HG02642 (cell line): Measurements from ENCODE around the gene C11orf86.
"Not testable (repeated sequence)": the region's sequence is repeated elsewhere in the genome, so short reads cannot be mapped to it uniquely, and the experiment has no call there.

Experiments
- ATAC-seq: cut with Tn5 transposase; IDR thresholded peaks from one replicate; pipeline ENCODE4 v1.9.1; 2021; ENCODE audit warnings: mild to moderate bottlenecking; ENCODE audit not compliant: unreplicated experiment, poor library complexity

The C11orf86 gene

DNA sequence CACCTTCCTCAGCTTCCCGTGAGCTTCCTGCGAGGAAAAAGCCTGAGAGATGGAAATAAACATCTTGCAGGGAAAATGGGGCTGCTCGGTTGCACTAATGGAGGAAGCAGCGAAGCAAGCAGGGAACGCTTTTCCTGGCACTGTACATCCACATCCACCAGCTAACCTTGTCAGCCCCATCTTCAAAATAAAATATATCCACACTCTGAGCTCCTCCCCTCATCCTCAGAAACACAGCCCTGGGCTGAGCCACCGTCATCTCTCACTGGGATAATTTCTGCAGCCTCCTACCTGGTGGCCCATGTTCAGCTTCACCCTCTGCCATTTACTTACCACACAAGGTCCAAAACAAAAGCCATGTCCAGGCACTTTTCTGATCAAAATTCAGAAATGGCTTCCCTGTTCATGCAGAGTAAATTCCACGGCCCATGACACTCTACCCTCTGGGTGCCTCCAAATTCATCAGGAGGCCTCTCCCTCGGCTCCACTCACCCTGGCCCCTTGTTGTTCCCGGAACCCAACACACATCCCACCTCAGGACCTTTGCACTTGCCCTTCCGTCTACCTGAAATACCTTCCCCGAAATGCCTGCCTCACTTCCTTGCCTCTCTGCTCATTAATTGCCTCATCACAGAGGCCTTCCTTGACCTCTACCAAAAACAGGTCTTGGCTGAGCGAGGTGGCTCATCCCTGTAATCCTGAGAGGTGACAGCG, 13.0 kb downstream of the C11orf86 start:
- ATAC-seq = no peak

DNA sequence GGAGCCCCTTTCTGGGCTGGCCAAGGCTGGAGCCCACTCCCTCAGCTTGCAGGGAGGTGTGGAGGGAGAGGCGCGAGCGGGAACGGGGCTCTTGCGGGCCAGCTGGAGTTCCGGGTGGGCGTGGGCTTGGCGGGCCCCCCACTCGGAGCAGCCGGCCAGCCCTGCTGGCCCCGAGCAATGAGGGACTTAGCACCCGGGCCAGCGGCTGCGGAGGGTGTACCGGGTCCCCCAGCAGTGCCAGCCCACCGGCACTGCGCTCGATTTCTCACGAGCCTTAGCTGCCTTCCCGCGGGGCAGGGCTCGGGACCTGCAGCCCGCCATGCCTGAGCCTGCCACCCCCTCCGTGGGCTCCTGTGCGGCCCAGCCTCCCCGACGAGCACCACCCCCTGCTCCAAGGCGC, 13.6 kb downstream of the C11orf86 start:
- ATAC-seq = not testable (repeated sequence)

DNA sequence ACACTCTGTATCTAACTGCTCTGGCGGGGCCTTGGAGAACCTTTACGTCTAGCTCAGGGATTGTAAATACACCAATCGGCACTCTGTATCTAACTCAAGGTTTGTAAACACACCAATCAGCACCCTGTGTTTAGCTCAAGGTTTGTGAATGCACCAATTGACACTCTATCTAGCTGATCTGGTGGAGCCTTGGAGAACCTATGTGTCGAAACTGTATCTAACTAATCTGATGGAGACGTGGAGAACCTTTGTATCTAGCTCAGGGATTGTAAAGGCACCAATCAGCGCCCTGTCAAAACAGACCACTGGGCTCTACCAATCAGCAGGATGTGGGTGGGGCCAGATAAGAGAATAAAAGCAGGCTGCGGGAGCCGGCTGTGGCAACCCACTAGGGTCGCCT, 14.3 kb downstream of the C11orf86 start:
- ATAC-seq = not testable (repeated sequence)

DNA sequence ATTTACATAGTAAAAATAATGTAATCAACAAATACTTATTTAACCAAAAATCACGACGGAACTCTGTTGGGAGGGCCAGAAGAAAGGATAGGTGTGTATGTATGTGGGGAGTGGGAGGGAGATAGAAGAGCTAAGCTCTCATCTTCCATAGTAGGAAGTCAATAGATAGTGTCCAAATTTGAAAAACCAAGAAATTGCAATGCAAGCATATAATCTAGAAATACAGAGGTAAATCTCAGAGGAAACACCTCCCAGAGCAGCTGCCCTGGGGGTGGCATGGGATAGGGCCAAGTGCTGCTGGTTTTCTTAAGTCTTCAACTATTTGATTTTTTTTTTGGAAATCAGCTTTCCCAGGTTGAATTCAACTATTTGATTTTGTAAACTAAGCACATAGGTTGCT, 16.9 kb downstream of the C11orf86 start:
- ATAC-seq = no peak

DNA sequence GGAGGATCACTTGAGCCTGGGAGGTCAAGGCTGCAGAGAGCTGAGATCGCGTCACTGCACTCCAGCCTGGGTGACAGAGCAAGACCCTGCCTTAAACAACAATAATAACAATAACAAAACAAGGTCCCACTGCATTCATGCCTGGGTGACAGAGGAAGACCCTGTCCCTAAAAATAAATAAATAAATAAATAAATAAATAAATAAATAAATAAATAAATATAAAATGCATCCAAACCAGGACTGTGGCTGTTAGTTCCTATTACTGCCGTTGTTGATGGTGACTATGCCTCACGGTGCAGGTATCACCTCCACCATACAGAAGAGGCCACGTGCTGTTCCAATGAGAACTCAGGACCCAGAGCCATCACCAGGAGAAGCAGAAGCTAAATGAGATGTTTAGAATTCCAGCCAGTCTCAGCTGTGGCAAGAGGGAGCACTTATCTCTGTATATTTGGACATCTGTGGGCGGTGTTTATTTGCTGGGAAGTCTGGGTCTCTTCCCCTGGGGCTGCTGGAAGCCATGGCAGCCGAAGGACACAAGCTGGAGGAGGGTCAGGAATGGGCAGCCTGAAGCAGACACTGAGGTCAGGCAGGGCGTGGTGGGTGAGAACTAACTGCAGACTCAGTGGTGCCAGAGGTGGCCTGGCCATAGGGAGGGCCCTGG, 21.6 kb downstream of the C11orf86 start:
- no peak for ATAC-seq

DNA sequence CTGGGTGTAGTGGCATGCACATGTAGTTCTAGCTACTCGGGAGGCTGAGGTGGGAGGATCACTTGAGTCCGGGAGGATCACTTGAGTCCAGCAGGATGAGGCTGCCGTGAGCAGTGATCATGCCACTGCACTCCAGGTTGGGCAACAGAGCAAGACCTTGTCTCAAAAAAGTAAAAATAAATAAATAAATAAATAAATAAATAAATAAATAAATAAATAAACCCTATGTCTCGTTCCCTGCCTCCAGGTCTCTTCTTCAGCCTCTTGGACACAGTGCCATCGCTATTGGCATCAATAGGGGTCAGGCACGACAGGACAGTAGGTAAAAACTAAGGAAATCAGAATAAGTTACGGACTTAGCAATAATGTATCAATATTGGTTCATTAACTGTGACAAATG, 24.5 kb downstream of the C11orf86 start:
- ATAC-seq = no peak

DNA sequence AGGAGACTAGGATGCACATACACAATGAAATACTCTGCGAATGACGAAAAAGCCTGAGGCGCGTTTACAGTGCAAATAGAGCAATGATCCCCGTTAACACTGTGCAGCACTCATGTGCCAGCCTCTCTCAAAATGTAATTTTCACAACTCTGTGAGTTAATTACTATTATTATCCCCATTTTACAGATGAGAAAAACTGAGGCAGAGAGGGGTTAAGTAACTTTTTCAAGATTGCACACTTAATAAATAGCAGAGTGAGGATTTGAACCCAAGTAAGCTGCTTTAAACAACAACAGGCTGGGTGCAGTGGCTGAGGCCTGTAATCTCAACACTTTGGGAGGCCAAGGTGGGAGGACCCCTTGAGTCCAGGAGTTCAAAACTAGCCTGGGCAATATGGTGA, 26.2 kb downstream of the C11orf86 start:
- ATAC-seq = no peak

DNA sequence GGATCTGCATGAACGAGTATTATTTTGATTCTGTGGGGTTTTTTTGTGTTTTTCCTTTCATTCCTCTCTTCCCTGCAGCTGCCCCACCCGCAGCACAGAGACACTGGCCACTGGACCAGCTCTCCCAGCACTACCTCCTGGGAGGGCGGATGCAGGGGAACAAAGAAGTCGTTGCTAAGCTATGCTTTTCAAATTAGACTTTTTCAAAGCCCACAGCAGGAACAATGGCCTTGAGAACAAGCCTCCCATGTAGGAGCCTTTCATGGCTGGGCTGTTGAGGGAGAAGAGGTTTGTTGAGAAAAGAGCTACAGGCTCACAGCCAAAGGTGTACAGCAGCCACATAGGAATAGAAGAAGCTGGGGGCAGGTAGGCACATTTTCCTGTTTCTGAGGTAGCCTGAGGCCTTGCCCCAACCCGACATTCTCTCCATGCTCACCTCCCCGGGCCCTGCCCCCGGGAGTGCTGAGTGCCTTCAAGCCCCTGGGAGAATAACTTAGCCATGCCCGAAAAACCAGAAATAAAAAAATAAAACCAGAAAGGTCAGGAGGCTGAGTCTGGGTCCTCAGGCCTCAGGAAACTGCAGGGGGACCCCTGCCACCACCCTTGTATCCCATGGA, 27.3 kb downstream of the C11orf86 start:
- ATAC-seq = no peak

DNA sequence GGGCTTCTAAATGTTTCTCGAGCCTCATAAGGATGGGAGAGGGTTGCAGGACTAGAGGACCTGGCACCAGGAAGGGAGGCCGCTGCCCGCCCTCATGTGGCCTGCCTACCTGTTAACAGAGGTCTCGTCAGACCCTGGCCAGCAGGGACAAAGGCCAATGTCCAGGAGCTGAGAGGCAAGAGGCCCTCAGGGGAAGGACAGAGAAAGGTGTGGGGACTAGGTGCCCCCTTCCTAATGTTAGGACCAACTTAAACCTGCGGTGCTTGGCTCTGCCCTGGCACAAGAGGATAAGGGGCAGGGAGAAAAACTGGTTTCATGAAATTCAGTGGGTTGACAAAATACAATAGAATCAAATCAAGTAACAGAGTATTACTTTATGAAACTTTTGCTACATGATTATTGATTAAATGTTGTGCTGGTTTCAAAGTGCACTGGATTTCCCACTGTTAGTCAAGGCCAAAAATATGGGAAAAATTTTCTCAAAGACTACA, 27.9 kb downstream of the C11orf86 start:
- ATAC-seq = no peak

DNA sequence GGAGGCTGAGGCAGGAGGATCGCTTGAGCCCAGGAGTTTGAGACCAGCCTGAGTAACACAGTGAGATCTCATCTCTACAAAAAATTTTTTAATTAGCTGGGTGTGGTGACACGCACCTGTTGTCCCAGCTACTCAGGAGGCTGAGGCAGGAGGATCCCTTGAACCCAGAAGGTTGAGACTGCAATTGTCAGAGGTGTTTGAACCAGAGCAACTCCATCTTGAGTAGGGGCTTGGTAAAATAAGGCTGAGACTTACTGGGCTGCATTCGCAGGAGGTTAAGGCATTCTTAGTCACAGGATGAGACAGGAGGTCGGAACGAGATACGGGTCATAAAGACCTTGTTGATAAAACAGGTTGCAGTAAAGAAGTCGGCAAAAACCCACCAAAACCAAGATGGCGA, 30.1 kb downstream of the C11orf86 start:
- not testable (repeated sequence) for ATAC-seq

DNA sequence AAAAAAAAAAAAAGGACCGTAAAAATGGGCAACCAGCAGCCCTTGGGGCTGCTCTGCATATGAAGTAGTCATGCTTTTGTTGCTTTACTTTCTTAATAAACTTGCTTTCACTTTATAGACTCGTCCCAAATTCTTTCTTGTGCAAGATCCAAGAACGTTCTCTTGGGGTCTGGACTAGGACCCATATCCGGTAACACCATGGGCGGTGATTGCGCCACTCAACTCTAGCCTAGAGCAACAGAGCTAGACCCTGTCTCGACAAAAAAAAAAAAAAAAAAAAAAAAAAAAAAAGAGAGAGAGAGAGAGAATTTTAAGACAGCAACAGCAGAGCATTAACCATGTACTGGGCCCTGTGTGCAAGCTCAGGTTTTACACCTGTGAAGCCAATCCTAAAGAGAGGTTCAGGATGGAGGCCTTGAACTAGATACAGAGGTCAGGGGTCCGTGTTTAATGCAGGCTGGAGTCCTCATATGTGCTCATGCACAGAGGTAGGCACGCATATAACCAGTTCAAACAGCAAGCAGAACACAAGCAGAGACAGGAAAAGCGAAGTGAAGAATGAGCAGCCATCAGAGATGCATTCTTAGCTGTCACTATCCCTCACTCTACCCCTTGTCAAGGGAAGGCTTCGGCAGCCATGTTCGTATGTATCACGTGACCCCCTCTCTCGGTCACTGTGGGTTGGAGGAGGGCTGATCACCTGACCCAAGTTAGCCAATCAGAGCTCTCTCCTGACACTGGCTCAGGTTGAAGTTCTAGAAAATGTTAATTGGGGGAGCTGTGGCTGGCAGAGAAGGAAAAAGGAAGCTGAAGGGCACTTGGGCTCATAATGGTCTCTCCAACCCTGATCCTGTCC, 31.2 kb downstream of the C11orf86 start:
- no peak for ATAC-seq

DNA sequence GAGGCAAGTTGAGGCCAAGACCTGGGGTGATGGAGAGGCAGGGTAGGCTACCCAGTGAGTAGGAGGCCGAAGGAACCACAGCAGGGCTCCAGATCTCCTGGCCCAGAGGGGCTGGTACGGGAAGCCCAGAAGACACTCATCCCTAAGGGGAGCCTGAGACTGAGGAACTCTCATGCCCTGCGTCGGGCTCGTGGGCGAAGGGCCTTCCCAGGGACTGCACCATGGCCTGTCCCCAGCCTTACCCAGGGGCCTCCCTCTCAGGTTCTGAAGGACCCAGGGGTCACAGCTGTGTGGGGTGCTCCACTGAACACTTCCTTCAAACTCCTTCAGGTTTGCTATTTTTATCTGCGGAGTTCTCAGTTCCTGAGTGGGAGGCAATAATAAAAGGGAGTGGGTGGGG, 32.0 kb downstream of the C11orf86 start:
- ATAC-seq = no peak

DNA sequence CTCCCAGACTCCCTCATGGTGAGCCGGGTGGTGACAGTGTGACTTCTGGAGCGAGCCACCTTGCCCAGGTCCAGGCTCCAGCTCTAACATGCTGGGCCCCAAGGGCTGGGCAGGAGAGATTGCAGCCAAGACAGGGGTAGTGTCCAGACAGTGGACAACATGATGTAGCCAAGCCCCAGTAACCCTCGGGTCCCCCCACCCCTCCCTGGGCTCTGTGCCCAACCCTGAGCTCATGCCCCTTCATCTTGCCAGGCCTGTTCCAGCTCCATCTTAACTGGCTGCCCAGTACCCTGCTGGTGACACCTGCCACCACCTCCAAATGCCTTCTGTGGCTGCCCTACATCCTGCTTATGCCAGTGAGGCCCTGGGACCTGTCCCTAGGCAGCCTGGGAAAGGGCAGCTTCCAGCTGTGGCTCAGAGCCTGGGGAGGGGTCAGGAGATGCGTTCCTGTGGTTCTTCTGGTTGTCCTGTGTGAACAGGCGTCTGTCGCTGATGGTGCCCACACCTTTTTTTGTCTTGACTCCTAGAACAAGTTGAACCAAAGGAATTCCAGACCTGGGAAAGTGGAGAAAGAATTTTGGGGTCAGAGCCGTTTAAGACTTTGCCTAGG, 35.3 kb downstream of the C11orf86 start:
- no peak for ATAC-seq

DNA sequence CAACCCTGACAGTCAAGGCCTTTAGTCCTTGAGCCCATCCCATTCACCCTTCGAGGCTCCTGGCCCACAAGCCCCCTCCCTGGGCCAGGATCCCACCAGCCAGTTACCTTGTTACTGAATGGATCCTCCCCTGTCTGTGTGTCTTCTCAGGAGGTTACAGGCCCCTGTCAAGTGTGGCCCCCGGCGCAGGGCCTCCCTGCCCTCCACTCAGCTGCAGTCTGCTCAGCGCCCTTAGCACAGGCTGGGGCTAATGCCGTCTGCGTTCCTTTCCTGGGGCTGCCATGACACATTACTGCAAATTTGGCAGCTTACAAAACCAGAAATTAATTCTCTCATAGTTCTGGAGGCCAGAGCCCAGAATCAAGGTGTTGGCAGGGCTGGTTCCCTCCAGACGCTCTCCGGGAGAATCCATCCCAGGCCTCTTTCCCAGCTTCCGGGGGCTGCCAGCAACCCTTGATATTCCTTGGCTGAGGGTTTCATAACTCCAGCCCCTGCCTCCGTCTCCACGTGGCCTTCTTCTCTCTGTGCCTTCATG, 38.5 kb downstream of the C11orf86 start:
- ATAC-seq = no peak

DNA sequence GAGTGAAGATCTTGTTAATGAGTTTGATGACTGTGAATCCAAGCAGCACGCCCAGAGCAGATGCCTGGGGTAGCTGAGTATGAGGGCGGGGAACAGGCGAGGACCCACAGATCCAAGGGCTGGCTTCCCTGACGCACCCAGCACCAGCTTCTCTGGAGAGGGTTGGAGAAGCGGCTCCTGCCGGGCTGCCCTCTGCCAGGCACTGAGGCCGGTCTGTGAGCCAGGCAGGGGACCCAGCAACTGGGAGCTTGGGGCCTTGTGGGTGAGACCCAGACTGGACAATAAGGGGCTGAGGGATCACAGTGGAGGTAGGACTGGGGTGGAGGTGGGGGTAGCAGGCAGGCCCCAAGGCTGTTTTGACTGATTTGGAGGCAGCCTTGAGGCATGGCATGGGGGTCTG, 39.2 kb downstream of the C11orf86 start:
- ATAC-seq = no peak

DNA sequence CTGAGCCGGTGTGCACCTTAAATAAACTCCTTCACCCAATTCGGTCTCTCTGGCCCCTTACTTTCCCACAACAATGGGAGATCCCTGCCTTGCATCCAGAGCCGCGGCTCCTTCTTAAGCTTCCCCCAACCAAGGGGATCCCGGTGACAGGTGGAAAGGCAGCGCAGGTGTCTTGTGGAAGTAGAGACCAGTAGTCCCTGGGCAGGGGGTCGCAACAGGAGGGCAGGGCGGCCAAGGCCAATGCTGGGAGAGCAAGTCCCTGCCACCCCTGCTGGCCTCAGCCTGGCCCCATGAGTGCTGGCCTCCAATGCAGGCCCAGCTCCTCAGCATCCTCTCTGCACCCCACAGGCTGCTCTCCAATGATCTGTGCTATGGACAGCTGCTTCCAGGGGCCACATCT, 39.9 kb downstream of the C11orf86 start:
- ATAC-seq = no peak

DNA sequence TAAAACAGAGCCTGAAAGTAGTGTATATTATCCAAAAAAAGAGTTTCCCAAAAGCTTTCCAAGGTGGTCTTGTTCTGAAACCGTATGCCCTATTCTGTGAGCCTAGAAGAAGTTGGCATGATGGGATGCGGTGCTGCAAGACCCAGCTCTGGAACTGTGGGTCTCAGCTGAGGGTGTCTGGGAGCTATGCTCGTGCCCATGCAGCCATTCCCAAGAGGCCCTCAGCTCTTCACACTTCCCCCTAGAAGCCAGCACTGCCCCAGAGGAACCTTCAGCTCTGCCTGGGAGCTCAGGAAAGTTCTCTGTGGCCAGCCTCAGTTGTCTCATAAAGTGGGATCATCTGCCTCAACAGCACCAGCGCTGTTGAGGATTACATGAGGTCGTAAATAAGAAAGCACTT, 41.4 kb downstream of the C11orf86 start:
- no peak for ATAC-seq

DNA sequence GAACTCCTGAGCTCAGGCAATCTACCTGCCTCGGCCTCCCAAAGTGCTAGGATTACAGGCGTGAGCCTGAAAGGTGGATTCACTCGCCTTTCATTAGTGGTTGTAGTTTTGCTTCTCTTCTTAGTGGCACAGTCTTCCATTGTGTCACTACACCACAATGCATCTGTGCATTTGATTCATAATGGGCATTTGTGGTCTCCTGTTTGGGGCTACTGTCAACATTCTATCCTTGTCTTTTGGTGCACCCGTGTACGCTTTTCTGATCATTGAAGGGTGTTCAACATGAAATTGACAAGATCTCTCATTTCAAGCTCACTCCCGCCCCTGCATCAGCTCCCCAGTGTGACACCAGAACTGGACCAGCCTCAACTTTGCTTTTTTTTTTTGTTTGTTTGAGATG, 45.8 kb downstream of the C11orf86 start:
- ATAC-seq = no peak

DNA sequence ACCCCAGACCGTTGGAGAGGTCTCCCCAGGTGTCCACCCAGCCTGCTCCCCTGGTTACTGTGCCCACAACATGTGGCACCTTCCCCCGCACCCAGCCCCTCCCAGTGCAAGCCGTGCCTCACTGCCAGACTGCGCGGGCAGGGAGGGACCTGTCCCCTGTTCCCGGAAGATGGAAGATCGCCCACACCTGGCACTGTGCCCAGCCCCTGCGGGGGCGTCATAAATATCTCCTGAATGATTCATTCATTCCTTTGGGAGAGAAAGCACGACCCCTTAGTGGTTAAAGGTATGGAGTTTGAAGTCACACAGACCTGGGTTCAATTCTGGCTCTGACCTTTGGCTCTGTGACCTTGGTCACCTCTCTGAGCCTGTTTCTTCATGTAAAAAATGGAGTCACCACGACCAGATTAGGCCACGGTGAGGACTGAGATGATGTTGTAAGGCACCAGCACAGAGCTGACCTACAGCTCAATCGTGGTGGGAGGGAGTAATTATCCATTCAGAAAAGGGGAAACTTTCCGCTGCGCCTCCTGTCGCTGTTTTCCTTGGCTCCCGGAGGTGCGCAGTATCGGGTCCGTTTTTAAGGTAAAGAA, 47.3 kb downstream of the C11orf86 start:
- ATAC-seq = no peak
